DOHH2 (cell line): ENCODE measurements around the gene TMEM41B.

Source experiments
- EZH2phosphoT487 ChIP-seq: fragments of 200-600 bp; sonication (generic); IDR thresholded peaks from 2 replicates; pipeline ENCODE4 v1.6.1; 2017; ENCODE audit warnings: borderline replicate concordance, mild to moderate bottlenecking, antibody characterized with exemption, low read length, moderate library complexity, mixed read lengths
- TF ChIP-seq, protein P1 (sequence below): fragments of 200-600 bp; sonication (generic); IDR thresholded peaks from one replicate; pipeline ENCODE4 v1.5.1; 2014; ENCODE audit warnings: antibody characterized with exemption, mild to moderate bottlenecking, low read depth, low read length; ENCODE audit not compliant: poor library complexity, severe bottlenecking

DNA sequence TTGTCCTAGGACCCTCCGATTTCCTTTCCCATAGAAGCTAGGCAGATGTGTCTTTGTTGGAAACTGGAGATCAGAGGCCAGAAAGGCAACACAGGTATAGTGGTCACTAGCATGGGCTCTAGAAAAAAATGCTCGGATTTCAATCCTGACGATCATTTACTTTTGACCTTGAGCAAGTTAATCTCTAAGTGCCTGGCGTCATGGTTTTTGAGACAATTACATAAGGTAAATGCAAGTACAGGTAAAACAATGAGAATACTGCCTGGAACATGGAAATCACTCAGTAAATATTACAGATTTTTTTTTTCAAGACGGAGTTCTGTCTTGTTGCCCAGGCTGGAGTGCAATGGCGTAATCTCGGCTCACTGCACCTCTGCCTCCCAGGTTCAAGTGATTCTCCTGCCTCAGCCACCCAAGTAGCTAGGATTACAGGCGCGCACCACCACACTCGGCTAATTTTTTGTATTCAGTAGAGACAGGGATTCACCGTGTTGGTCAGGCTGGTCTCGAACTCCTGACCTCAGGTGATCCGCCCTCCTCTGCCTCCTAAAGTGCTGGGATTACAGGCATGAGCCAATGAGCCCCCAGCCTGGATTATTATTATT is 48.2 kb downstream of the TMEM41B start:
- TF ChIP-seq, protein P1, sequence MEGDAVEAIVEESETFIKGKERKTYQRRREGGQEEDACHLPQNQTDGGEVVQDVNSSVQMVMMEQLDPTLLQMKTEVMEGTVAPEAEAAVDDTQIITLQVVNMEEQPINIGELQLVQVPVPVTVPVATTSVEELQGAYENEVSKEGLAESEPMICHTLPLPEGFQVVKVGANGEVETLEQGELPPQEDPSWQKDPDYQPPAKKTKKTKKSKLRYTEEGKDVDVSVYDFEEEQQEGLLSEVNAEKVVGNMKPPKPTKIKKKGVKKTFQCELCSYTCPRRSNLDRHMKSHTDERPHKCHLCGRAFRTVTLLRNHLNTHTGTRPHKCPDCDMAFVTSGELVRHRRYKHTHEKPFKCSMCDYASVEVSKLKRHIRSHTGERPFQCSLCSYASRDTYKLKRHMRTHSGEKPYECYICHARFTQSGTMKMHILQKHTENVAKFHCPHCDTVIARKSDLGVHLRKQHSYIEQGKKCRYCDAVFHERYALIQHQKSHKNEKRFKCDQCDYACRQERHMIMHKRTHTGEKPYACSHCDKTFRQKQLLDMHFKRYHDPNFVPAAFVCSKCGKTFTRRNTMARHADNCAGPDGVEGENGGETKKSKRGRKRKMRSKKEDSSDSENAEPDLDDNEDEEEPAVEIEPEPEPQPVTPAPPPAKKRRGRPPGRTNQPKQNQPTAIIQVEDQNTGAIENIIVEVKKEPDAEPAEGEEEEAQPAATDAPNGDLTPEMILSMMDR = no peak
- TF ChIP-seq EZH2phosphoT487 = no peak
